ENCODE data around the gene WBP2. TPM values are rescaled to one million over a fixed set of nuclear protein-coding genes. Genes with fewer than 3 reads are reported as not detected.
"Not testable (repeated sequence)": the region's sequence is repeated elsewhere in the genome, so short reads cannot be mapped to it uniquely, and the experiment has no call there.

The WBP2 gene
- total RNA-seq, 3 donors from 2014 or later: 31.0 to 47.8 (median 44.5) TPM

DNA sequence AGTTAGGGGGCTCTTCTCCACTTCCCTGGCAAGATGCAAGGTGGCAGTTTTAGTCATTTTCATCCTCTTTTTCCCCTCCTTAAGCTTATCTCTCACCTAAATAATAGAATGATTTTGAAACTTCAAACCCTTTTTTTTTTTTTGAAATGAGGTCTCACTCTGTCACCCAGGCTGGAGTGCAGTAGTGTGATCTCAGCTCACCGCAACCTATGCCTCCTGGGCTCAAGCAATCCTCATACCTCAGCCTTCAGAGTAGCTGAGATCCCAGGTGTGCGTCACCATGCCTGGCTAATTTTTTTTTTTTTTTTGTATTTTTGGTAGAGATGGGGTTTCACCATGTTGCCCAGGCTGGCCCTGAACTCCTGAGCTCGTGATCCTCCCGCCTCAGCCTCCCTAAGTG, 9.8 kb upstream of the WBP2 start:
- not testable (repeated sequence) for DNase-seq

DNA sequence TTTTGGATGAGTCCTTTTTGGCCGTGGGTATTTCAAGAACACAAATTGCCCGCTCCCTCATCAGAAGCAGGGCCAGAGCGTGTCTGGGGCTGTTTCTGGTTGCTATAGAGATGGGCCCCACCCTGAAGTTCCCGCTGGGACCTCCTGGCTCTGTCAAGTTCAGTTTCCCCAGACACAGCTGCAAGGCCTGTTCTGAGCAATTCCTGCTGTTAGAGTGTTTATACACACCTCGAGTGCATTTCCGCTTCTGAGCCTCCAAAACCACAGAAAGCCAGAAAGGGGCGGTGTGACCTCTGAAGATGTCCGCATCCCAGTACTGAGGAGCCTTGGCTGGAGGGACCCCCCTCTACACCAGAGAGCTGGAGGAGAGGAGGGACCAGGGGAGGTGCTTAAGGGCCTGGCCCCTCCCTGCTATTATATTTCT, 9.3 kb upstream of the WBP2 start:
- no peaks in the 10 kb centered on the region for H3K9me3 Mint-ChIP-seq
- H3K36me3 Mint-ChIP-seq (ENCODE audit: insufficient read depth): no peaks in the 10 kb centered on the region

More for the DNA sequence above, 9.8 kb upstream of the WBP2 start:
- peaks cover 20% of the 10 kb centered on the region for H3K4me1 Mint-ChIP-seq (ENCODE audit: low read depth)
- not testable (repeated sequence) for H3K9me3 Mint-ChIP-seq; H3K27me3 Mint-ChIP-seq (ENCODE audit: low read depth); H3K36me3 Mint-ChIP-seq (ENCODE audit: insufficient read depth)
- ATAC-seq: peak; percentile 32 to 60
- peak overlapping the region; percentile 24 for H3K4me3 Mint-ChIP-seq

DNA sequence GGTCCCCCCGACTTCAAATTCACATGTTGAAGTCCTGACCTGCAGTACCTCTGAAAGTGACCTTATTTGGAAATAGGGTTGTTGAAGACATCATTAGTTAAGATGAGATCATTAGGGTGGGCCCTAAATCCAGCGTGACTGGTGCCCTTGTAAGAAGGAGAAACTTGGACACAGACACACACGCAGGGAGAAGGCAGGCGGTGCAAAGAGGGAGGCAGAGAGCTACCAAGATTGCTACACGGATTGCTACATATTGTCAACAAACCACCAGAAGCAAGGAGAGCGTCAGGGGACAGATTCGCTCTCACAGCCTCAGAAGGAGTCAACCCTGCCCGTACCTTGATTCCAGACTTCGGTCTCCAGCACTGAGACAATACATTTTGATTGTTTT, 6.8 kb upstream of the WBP2 start:
- no peak for ATAC-seq
- Mint-ChIP-seq H3K9me3 (no peaks in the 10 kb centered on the region), H3K4me1 (ENCODE audit: low read depth) (peaks cover 33% of the 10 kb centered on the region), H3K27me3 (ENCODE audit: low read depth) (no peaks in the 10 kb centered on the region), H3K4me3 (no peak overlapping the region), H3K36me3 (ENCODE audit: insufficient read depth) (no peaks in the 10 kb centered on the region)
- no peak for DNase-seq

More for the DNA sequence above, 9.3 kb upstream of the WBP2 start:
- Mint-ChIP-seq H3K27me3 (ENCODE audit: low read depth) (no peaks in the 10 kb centered on the region), H3K4me3 (no peak overlapping the region), H3K4me1 (ENCODE audit: low read depth) (peaks cover 21% of the 10 kb centered on the region)
- ATAC-seq: peak; percentile 69 to 75
- DNase-seq: no peak

DNA sequence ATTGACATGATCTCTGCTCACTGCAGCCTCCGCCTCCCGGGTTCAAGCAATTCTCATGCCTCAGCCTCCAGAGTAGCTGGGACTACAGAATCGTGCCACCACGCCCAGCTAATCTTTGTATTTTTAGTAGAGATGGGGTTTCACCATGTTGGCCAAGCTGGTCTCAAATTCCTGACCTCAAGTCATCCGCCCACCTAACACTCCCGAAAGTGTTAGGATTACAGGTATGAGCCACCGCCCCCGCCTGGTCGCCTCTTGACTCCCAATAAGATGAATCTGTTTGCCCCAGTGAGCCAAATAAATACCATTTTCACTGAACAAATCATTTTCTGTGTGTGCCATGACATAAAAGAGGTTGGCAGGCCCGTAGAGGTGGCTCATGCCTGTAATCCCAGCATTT, 4.2 kb upstream of the WBP2 start:
- not testable (repeated sequence) for H3K9me3 Mint-ChIP-seq; H3K4me3 Mint-ChIP-seq; H3K27me3 Mint-ChIP-seq (ENCODE audit: low read depth); H3K36me3 Mint-ChIP-seq (ENCODE audit: insufficient read depth); DNase-seq; ATAC-seq
- peaks cover 29% of the 10 kb centered on the region for H3K4me1 Mint-ChIP-seq (ENCODE audit: low read depth)

DNA sequence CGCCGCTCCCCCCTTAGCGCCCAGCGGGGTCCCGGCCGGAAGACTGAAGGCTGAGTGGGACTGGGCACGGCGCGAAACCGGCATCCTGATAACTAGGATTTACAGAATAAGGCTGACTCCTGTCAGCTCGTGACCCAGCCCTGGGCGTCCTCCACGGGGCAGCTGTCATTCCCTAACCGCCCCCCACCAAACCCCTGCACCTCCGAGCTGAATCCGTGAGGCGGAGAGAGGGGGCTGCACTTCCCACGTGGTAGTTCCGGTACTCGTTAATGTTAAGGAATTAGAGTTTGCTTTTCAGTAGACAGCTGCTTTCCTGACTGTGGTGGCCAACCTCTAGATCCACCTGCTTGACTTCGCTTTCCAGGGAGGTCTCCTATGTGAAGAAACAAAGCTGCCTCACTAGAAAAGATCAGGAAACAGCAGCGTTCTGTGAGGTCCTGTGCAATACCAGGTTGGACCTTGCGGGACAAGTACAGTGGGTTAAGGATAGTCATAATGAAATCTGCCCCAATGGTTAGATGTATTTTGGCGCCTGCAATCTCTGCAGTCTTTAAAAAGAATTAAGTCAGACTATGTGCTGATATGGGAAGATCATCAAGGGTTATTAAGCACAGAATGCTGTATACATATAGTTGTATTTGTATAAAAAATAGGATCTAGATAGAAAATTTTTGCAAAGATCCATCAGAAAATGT, 1.1 kb upstream of the WBP2 start:
- peaks cover 39% of the 10 kb centered on the region for H3K4me1 Mint-ChIP-seq (ENCODE audit: low read depth)
- peak; percentile 36 for DNase-seq
- H3K4me3 Mint-ChIP-seq: no peak overlapping the region
- no peaks in the 10 kb centered on the region for H3K36me3 Mint-ChIP-seq (ENCODE audit: insufficient read depth)
- H3K9me3 Mint-ChIP-seq: no peaks in the 10 kb centered on the region
- no peaks in the 10 kb centered on the region for H3K27me3 Mint-ChIP-seq (ENCODE audit: low read depth)
- peak in 1 of 2 donors; percentile 33 for ATAC-seq

DNA sequence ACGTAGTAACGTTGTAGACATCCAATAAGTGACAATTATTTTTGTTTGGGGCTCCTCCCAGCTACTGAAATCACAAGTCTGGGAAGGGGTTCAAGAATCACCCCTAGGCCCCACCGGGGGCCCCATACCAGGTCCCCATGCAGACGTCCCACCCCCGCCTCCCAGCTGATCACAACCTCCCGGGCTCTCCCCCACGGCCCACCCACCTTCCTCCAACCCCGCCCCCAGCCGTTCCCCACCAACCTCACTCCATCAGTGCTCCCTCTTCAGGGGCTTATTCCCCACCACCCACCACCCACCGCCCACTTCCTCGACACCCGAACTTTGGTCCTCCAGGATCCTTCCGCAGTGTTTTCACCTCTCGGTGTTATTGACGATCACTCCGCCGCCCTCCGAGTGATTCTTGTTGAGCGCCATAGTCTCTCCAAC, 240 bp downstream of the WBP2 start:
- peaks cover 39% of the 10 kb centered on the region for H3K4me1 Mint-ChIP-seq (ENCODE audit: low read depth)
- peaks cover under 1% of the 10 kb centered on the region for H3K36me3 Mint-ChIP-seq (ENCODE audit: insufficient read depth)
- H3K27me3 Mint-ChIP-seq (ENCODE audit: low read depth): no peaks in the 10 kb centered on the region
- ATAC-seq: peak; percentile 9 to 16
- H3K9me3 Mint-ChIP-seq: no peaks in the 10 kb centered on the region
- no peak overlapping the region for H3K4me3 Mint-ChIP-seq
- no peak for DNase-seq

DNA sequence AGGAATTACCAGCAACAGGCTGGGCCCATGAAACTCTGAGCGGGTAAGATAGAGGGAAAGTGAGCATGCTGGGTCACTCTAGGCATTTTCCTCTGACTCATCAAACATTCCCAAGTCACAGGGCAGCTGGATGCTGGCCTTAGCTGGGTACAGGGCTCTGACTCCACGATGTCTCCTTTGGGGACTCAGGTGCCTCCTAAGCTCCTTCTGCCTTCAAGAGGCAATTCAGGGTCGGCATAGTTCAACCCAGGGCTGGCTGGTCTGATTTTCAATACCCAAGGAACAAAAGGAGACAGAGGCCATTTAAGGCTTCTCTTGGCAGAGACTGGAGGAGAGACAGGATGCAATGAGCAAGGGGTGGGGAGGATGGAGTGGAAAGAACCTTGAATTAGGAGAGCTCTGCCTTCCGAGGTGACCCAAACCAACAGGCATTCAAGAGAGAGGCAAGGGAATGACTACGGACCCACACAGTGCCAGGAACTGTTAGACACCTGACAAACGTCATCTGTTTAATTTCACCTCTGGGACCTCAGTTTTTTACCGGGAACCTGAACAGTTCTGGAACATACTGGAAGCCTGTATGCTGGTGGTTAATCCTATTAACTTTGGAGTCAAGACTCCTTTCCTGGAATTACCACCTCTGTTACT, 910 bp downstream of the WBP2 start:
- peaks cover 36% of the 10 kb centered on the region for H3K4me1 Mint-ChIP-seq (ENCODE audit: low read depth)
- no peaks in the 10 kb centered on the region for H3K9me3 Mint-ChIP-seq
- DNase-seq (no peak), ATAC-seq (no peak)
- no peak overlapping the region for H3K4me3 Mint-ChIP-seq
- peaks cover 7% of the 10 kb centered on the region for H3K36me3 Mint-ChIP-seq (ENCODE audit: insufficient read depth)
- no peaks in the 10 kb centered on the region for H3K27me3 Mint-ChIP-seq (ENCODE audit: low read depth)

DNA sequence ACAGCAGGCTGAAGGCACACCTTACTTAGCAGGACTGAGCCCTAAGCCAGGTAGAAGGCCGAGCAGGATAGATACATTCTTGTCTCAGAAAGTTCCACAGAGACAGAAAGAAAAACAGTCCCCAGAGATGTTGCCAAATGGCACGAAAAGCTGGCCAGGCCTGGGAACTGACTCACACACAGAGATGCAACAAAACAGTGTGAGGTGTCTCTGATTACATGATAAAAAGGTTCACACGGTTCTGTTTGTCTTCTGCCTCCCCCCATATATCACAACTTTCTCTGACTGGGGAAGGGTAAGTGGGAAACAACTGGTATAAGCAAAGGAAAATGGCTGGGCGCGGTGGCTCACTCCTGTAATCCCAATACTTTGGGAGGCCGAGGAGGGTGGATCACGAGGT, 1.7 kb downstream of the WBP2 start:
- peak overlapping the region; percentile 13 for H3K4me3 Mint-ChIP-seq
- DNase-seq: no peak
- H3K36me3 Mint-ChIP-seq (ENCODE audit: insufficient read depth): peaks cover 8% of the 10 kb centered on the region
- no peaks in the 10 kb centered on the region for H3K27me3 Mint-ChIP-seq (ENCODE audit: low read depth)
- no peak for ATAC-seq
- peaks cover 33% of the 10 kb centered on the region for H3K4me1 Mint-ChIP-seq (ENCODE audit: low read depth)
- no peaks in the 10 kb centered on the region for H3K9me3 Mint-ChIP-seq

DNA sequence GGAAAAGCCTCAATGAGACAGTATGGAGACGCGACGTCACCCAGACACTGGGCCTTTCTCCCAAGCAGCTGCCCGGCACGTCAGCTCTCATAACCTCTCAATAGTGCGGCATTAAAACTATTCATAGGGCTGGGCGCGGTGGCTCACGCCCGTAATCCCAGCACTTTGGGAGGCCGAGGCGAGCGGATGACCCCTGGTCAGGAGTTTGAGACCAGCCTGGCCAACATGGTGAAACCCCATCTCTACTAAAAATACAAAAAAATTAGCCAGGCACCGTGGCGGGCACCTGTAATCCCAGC, 3.5 kb downstream of the WBP2 start:
- H3K9me3 Mint-ChIP-seq; DNase-seq; ATAC-seq; H3K27me3 Mint-ChIP-seq (ENCODE audit: low read depth); H3K4me3 Mint-ChIP-seq: not testable (repeated sequence)
- H3K36me3 Mint-ChIP-seq (ENCODE audit: insufficient read depth): peaks cover 12% of the 10 kb centered on the region
- H3K4me1 Mint-ChIP-seq (ENCODE audit: low read depth): peaks cover 33% of the 10 kb centered on the region

DNA sequence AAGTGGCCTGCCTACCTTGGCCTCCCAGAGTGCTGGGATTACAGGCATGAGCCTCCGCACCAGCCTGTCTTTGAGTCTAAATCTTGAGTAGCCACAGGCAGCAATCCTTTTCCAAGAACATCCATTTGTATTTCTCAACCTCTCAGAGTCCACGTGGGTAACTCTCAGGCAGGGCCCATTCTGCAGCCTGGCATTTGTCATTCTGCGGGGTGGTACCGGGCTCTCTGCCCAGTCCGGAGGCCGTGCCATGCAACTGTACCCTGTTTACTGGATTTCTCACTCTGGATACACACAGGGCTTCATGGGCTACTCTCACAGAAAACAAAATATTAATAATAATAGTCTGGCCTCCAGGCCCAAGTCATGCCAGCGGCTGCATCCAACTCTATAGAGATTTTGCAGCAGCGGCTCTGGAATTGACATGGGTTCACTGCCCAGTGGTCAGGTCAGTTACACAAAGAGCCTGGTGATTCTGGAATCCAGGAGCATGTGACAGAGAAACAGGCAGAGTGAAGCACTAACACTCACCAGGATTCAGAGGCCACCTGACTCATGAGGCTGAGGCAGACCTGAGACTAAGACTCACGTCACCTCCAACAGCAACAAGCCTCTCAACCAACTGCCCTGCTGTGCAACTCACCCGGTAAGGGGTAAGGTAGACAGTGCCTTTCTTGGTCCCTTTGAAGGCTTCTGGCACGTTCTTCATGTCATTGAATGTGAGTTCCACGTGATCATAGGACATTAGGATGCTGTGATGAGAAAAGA, 4.0 kb downstream of the WBP2 start:
- Mint-ChIP-seq H3K36me3 (ENCODE audit: insufficient read depth) (peaks cover 14% of the 10 kb centered on the region), H3K4me3 (no peak overlapping the region), H3K9me3 (no peaks in the 10 kb centered on the region), H3K27me3 (ENCODE audit: low read depth) (no peaks in the 10 kb centered on the region), H3K4me1 (ENCODE audit: low read depth) (peaks cover 28% of the 10 kb centered on the region)
- DNase-seq (no peak), ATAC-seq (no peak)

DNA sequence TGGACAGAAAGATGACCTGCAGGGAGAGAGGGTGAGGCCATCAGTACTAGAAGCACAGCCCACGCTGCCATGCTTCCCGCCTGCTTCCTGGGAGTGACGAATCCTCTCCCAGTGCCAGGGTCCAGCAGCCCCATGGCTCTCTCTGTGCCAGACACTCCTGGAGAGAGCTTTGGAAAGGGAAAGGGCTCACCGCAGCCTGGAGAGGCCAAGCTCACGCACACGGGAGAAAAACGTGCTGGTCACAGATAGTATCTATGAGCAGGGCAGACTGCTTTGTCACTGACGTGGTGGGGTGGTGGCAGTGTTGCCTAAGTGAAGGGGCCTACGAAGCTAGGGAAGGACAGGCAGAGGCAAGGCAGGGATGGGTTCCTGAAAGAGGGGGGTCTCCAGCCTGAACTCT, 5.4 kb downstream of the WBP2 start:
- no peak for ATAC-seq

DNA sequence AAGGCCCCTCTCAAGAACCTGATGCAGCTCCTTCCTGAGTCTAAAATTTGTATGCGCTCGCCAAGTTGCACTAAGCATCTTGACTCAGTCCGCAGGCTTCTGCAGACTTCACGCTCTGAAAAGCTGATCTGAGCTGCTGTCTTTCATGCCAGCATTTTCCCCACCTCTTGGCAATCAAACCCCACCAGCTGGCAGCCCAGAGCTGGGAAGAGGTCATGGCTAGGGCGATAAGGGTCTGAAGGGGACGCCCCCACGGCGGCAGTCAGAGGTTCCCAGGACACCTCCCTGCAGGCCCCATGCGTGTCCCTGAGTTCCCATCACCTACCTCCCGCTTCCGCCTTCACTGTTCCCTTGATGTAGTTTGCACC, 5.9 kb downstream of the WBP2 start:
- H3K9me3 Mint-ChIP-seq: no peaks in the 10 kb centered on the region
- H3K27me3 Mint-ChIP-seq (ENCODE audit: low read depth): no peaks in the 10 kb centered on the region
- peaks cover 15% of the 10 kb centered on the region for H3K36me3 Mint-ChIP-seq (ENCODE audit: insufficient read depth)
- no peak overlapping the region for H3K4me3 Mint-ChIP-seq
- H3K4me1 Mint-ChIP-seq (ENCODE audit: low read depth): peaks cover 33% of the 10 kb centered on the region
- no peak for DNase-seq
- no peak for ATAC-seq

More for the DNA sequence above, 5.4 kb downstream of the WBP2 start:
- no peak for DNase-seq
- Mint-ChIP-seq H3K4me1 (ENCODE audit: low read depth) (peaks cover 37% of the 10 kb centered on the region), H3K4me3 (no peak overlapping the region), H3K36me3 (ENCODE audit: insufficient read depth) (peaks cover 15% of the 10 kb centered on the region), H3K27me3 (ENCODE audit: low read depth) (no peaks in the 10 kb centered on the region), H3K9me3 (no peaks in the 10 kb centered on the region)

DNA sequence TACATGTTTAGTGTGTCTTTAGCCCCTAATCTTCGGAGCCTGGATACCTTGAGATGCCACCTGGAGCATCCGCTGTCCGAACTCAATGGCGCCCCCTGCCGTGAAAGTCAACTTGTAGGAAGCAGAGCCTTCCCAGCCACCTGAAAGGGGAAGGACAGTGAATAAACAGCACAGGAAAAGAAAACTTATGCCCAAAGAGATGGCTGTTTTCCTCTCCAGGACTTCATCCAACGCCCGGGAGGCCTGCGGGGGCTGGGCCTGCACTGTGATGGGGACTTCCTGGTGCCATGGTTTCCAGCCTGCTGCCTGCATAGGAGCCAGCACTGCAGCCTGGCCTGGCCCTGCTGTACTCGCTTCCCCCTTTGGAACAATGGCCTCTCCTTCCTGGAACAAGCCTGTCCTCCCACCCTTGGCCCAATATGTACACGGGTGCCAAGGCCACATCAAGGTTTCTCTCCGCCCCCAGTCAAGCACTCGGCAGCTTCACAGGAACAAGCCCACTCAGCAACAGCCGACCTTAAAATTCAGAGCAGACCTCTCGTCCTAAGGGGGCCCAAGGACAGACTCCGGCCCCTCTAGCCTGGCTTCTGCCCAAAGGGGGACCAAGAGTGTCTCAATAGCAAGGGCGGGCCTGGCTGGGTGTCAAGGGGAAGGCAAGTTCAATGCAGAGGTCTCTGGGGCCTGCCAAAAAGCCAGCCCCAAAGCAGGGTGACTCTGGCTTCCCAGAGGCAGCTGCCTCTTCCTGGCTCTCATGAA, 6.4 kb downstream of the WBP2 start:
- H3K27me3 Mint-ChIP-seq (ENCODE audit: low read depth): no peaks in the 10 kb centered on the region
- DNase-seq (peak; percentile 84), ATAC-seq (peak; percentile 19 to 28)
- H3K4me1 Mint-ChIP-seq (ENCODE audit: low read depth): peaks cover 32% of the 10 kb centered on the region
- peaks cover 15% of the 10 kb centered on the region for H3K36me3 Mint-ChIP-seq (ENCODE audit: insufficient read depth)
- no peak overlapping the region for H3K4me3 Mint-ChIP-seq
- H3K9me3 Mint-ChIP-seq: no peaks in the 10 kb centered on the region

Measured in activated T-cell treated with anti-CD3 and anti-CD28 coated beads, Interleukin-2, amount 50 U/mL, for 4 hours (primary cell).